Gastrocnemius medialis (tissue), 4 donors: Measurements from ENCODE around the gene TSHZ1.

ENCODE experiments used
- CTCF ChIP-seq, 5 experiments: fragments of 450-650 bp in 3 of 5; fragments of 200-600 bp in 2 of 5; sonication (generic) in 2 of 5; IDR thresholded peaks in 4 of 5; conservative IDR thresholded peaks in 1 of 5; 1 replicate in 4 of 5; 2 replicates in 1 of 5; pipeline ENCODE4 v1.5.1; 2016 to 2019; ENCODE audit warnings: antibody characterized with exemption in 5 of 5, mild to moderate bottlenecking in 3 of 5, moderate library complexity in 3 of 5
- POLR2A ChIP-seq, 2 donors: fragments of 450-650 bp; IDR thresholded peaks; one replicate each; pipeline ENCODE4 v1.6.1; 2017; ENCODE audit warnings: antibody characterized with exemption in 2 of 2, mild to moderate bottlenecking in 2 of 2, moderate library complexity in 2 of 2

GRCh38 chr18:75206452-75207309 is 3.9 kb upstream of the TSHZ1 start:
- TF ChIP-seq CTCF (IDR thresholded peaks at IDR 0.05 in 4 of 5, conservative IDR thresholded peaks at IDR 0.05 in 1 of 5), result no peak
- no peak for TF ChIP-seq POLR2A (IDR thresholded peaks at IDR 0.05)
